ENCODE measurements around the gene SLC38A7. TPM values are rescaled to one million over a fixed set of nuclear protein-coding genes. Genes with fewer than 3 reads are reported as not detected.
A peak's percentile ranks its signal among the peaks of the same experiment; 100 is the strongest.

Gene SLC38A7
- total and polyA plus RNA-seq, 7 donors: 4.3 to 12.6 (median 8.6) TPM

- H3K9me3 ChIP-seq: no peaks in the 10 kb centered on the region
- no peak for DNase-seq
- peak overlapping the region; percentile 95 for H3K4me3 ChIP-seq
- H3K27me3 ChIP-seq (ENCODE audit: insufficient read depth in 3 of 3, low read length in 2 of 3): no peaks in the 10 kb centered on the region
- intact Hi-C loops (cut with DNase I): loop anchor here in 1 of 2 donors (2.0 to 5.0 kb wide), 2 partner anchors 49 to 68 kb away; no protein-coding TSS in a partner anchor
- 0 to 2% (median 0%) methylated on average over 3 of the region's 3 CpGs for WGBS, 3 donors
- TF ChIP-seq CTCF (IDR thresholded peaks at IDR 0.05): no peak
- H3K36me3 ChIP-seq (ENCODE audit: insufficient read depth in 1 of 2, low read depth in 1 of 2): peaks cover 0 to 17% of the 10 kb centered on the region in 2 donors
- ATAC-seq: peak; percentile 46 to 72 (median 62)
- peaks cover 10% of the 10 kb centered on the region for H3K4me1 ChIP-seq
- peak overlapping the region; percentile 89 for H3K27ac ChIP-seq
Measured at GRCh38 chr16:58684001-58684353, 593 bp downstream of the SLC38A7 start.

- Histone ChIP-seq H3K36me3 (ENCODE audit: insufficient read depth in 1 of 2, low read depth in 1 of 2) (peaks cover 0 to 55% of the 10 kb centered on the region in 2 donors), H3K9me3 (no peaks in the 10 kb centered on the region), H3K27ac (no peak overlapping the region), H3K4me3 (no peak overlapping the region), H3K27me3 (ENCODE audit: insufficient read depth in 3 of 3, low read length in 2 of 3) (no peaks in the 10 kb centered on the region), H3K4me1 (peaks cover 10% of the 10 kb centered on the region)
- intact Hi-C loops (cut with DNase I): loop anchor here (2.0 to 5.0 kb wide), 2 partner anchors 73 to 77 kb away; no protein-coding TSS in a partner anchor
- ATAC-seq (no peak), DNase-seq (no peak)
- 91 to 94% (median 93%) methylated on average over 16 of the region's 16 CpGs for WGBS, 3 donors
- no peak for TF ChIP-seq CTCF (IDR thresholded peaks at IDR 0.05)
Measured at GRCh38 chr16:58679763-58680162, 4.8 kb downstream of the SLC38A7 start.

- ATAC-seq (peak; percentile 65 to 84 (median 80)), DNase-seq (peak; percentile 39 to 67)
- no peaks in the 10 kb centered on the region for H3K9me3 ChIP-seq
- H3K27me3 ChIP-seq (ENCODE audit: insufficient read depth in 3 of 3, low read length in 2 of 3): no peaks in the 10 kb centered on the region
- TF ChIP-seq CTCF (IDR thresholded peaks at IDR 0.05): peak; percentile 41
- intact Hi-C loops (cut with DNase I): loop anchor here in 1 of 2 donors (2.0 kb wide), 1 partner anchor 78 kb away; no protein-coding TSS in a partner anchor
- no peak overlapping the region for H3K27ac ChIP-seq
- H3K36me3 ChIP-seq (ENCODE audit: insufficient read depth in 1 of 2, low read depth in 1 of 2): peaks cover 0 to 64% of the 10 kb centered on the region in 2 donors
- 53 to 71% (median 54%) methylated on average over 3 of the region's 3 CpGs for WGBS, 3 donors
- no peak overlapping the region for H3K4me3 ChIP-seq
- peaks cover 8% of the 10 kb centered on the region for H3K4me1 ChIP-seq
Measured at GRCh38 chr16:58678716-58679115, 5.9 kb downstream of the SLC38A7 start.

- DNase-seq (no peak), ATAC-seq (no peak)
- TF ChIP-seq CTCF (IDR thresholded peaks at IDR 0.05): no peak
- Histone ChIP-seq H3K36me3 (ENCODE audit: insufficient read depth in 1 of 2, low read depth in 1 of 2) (peaks cover 0 to 69% of the 10 kb centered on the region in 2 donors), H3K27me3 (ENCODE audit: insufficient read depth in 3 of 3, low read length in 2 of 3) (no peaks in the 10 kb centered on the region), H3K4me3 (no peak overlapping the region), H3K4me1 (peaks cover 4% of the 10 kb centered on the region), H3K27ac (no peak overlapping the region), H3K9me3 (no peaks in the 10 kb centered on the region)
- 98 to 100% (median 100%) methylated on average over 4 of the region's 4 CpGs for WGBS, 3 donors
- intact Hi-C loops (cut with DNase I): loop anchor here in 1 of 2 donors (2.0 kb wide), 1 partner anchor 79 kb away; no protein-coding TSS in a partner anchor
Measured at GRCh38 chr16:58678269-58678668, 6.3 kb downstream of the SLC38A7 start.
